IPS-15b (cell line): ENCODE data around the gene ASZ1.

ENCODE experiments used
- H3K27me3 ChIP-seq: one replicate; pipeline ENCODE4 v1.6.1; 2013; ENCODE audit warnings: low read length; ENCODE audit not compliant: control insufficient read depth, insufficient read depth
- H3K36me3 ChIP-seq: one replicate; pipeline ENCODE4 v1.6.1; 2013; ENCODE audit warnings: low read length; ENCODE audit not compliant: control insufficient read depth, insufficient read depth
- H3K4me1 ChIP-seq: one replicate; pipeline ENCODE4 v1.6.1; 2013; ENCODE audit warnings: mild to moderate bottlenecking, low read length; ENCODE audit not compliant: control insufficient read depth, insufficient read depth
- H3K4me3 ChIP-seq: one replicate; pipeline ENCODE4 v1.5.1; 2013; ENCODE audit warnings: low read depth, low read length
- H3K9ac ChIP-seq: one replicate; pipeline ENCODE4 v1.6.1; 2013; ENCODE audit warnings: low read depth, mild to moderate bottlenecking, low read length
- H3K9me3 ChIP-seq: one replicate; pipeline ENCODE4 v1.6.1; 2013; ENCODE audit warnings: mild to moderate bottlenecking, low read length; ENCODE audit not compliant: control insufficient read depth, insufficient read depth

The ASZ1 gene

DNA sequence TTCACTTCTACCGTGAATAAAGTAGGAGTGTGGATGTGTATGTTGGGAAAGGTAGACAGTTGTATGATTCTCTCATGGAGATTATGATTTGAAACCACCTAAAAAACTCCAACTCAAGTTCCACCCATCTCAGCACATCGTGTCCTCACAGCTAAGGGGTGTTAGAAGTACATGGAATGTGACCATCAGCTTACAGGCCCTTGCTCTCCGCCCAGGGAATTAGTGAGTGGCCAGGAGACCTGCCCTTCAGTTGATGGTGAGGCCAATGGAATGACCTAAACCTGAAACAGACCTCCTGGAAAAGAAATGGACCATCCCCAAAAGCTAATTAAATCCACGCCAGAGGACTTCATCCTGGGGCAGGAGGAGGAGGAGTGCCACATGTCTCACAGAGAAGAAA lies 102.3 kb downstream of the ASZ1 start:
- H3K9ac ChIP-seq, result no peak overlapping the region
- no peaks in the 10 kb centered on the region for H3K36me3 ChIP-seq
- no peaks in the 10 kb centered on the region for H3K9me3 ChIP-seq
- H3K27me3 ChIP-seq, result peaks cover 72% of the 10 kb centered on the region
- H3K4me1 ChIP-seq, result peaks cover 2% of the 10 kb centered on the region
- peak overlapping the region; percentile 71 for H3K4me3 ChIP-seq

GRCh38 chr7:117323851-117324711 lies 103.2 kb downstream of the ASZ1 start:
- Histone ChIP-seq H3K36me3 (no peaks in the 10 kb centered on the region), H3K4me1 (peaks cover 2% of the 10 kb centered on the region), H3K4me3 (peak overlapping the region; percentile 71), H3K9me3 (no peaks in the 10 kb centered on the region), H3K27me3 (peaks cover 81% of the 10 kb centered on the region), H3K9ac (peak overlapping the region; percentile 47)

- H3K4me1 ChIP-seq, result peaks cover 2% of the 10 kb centered on the region
- H3K9me3 ChIP-seq, result no peaks in the 10 kb centered on the region
- no peak overlapping the region for H3K9ac ChIP-seq
- peaks cover 88% of the 10 kb centered on the region for H3K27me3 ChIP-seq
- H3K4me3 ChIP-seq, result peak overlapping the region; percentile 71
- no peaks in the 10 kb centered on the region for H3K36me3 ChIP-seq
These were observed 103.9 kb downstream of the ASZ1 start for GRCh38 chr7:117323305-117323850.

- H3K9ac ChIP-seq, result no peak within 1 kb of the TSS
- peaks cover 94% of the 10 kb centered on the region for H3K27me3 ChIP-seq
- peaks cover 2% of the 10 kb centered on the region for H3K4me1 ChIP-seq
- peak within 1 kb of the TSS; percentile 71 for H3K4me3 ChIP-seq
- no peaks in the 10 kb centered on the region for H3K36me3 ChIP-seq
- no peaks in the 10 kb centered on the region for H3K9me3 ChIP-seq
These were observed 104.5 kb downstream of the ASZ1 start, which contains the start of gene WNT2 for GRCh38 chr7:117322741-117323304. TSS of gene WNT2 (minus strand) at chr7:117323058. CDS start at chr7:117322989, 69 bp downstream.

GRCh38 chr7:117320523-117320922 lies 106.8 kb downstream of the ASZ1 start:
- Histone ChIP-seq H3K4me1 (peaks cover 2% of the 10 kb centered on the region), H3K9ac (no peak overlapping the region), H3K9me3 (no peaks in the 10 kb centered on the region), H3K27me3 (peaks cover 87% of the 10 kb centered on the region), H3K4me3 (no peak overlapping the region), H3K36me3 (no peaks in the 10 kb centered on the region)

- Histone ChIP-seq H3K27me3 (peaks cover 80% of the 10 kb centered on the region), H3K9me3 (no peaks in the 10 kb centered on the region), H3K4me3 (no peak overlapping the region)
These were observed 108.1 kb downstream of the ASZ1 start for GRCh38 chr7:117319181-117319580.

DNA sequence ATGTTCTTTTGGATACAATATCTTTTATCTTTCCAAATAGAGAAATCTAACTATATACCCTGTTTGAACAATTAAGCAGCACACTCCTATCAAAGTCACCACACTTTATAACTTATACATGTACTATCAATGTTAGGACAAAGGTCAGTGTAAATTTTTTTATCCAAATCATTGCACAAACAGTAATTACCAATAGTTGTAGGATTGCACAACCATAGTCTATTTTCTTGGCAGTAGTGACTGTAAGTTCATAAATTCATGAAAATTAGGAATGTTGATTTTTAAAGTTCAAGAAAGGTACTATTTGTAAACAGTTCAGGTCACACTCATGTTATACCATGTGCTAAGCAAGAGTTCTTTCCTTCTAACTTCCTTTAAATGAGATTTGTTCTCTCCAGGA lies 113.7 kb downstream of the ASZ1 start:
- H3K27me3 ChIP-seq, result peaks cover 26% of the 10 kb centered on the region
- no peak overlapping the region for H3K4me3 ChIP-seq
- H3K4me1 ChIP-seq, result peaks cover 2% of the 10 kb centered on the region
- no peaks in the 10 kb centered on the region for H3K9me3 ChIP-seq
- H3K9ac ChIP-seq, result no peak overlapping the region
- H3K36me3 ChIP-seq, result no peaks in the 10 kb centered on the region

More at GRCh38 chr7:117319181-117319580, 108.1 kb downstream of the ASZ1 start:
- no peaks in the 10 kb centered on the region for H3K4me1 ChIP-seq
- no peak overlapping the region for H3K9ac ChIP-seq
- H3K36me3 ChIP-seq, result no peaks in the 10 kb centered on the region
